ENCODE data around the gene SLC6A16. TPM values are rescaled to one million over a fixed set of nuclear protein-coding genes. Genes with fewer than 3 reads are reported as not detected.
"Not testable (repeated sequence)": the region's sequence is repeated elsewhere in the genome, so short reads cannot be mapped to it uniquely, and the experiment has no call there.

Gene SLC6A16
- total and polyA plus RNA-seq, 5 donors from 2014 or later, result 0.81 to 8.6 (median 1.6) TPM

DNA sequence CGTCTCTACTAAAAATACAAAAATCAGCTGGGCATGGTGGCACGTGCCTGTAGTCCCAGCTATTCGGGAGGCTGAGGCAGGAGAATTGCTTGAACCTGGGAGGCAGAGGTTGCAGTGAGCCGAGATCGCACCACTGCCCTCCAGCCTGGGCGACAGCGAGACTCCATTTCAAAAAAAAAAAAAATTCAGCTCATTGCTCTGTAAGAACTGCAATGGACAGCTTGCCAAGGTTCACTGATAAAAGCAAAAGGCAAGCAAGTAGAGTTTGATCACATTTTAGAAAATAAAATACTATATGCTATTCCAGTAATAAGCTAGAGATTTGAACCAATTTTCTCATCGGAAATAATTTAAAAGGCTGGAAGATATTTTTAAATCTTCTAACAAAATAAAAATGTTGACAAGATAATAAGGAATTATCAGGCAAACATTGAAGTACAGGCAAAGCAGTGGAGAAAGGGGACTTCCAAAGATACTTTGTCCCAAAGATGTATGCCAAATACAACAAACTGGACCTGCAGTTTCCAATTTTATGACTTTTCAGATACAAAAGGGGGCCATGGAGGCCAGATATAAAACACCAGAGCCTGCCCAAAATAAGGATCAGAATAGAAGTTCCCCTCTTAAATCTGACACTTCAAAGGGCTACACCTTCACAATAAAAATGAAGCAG, 29.6 kb downstream of the SLC6A16 start:
- H3K4me1 Mint-ChIP-seq, result no peaks in the 10 kb centered on the region
- ATAC-seq (ENCODE audit: low read depth in 2 of 2), result no peak
- H3K36me3 Mint-ChIP-seq, result no peaks in the 10 kb centered on the region
- peak overlapping the region in 1 of 3 donors; percentile 3 for H3K27ac Mint-ChIP-seq
- no peak for DNase-seq
- H3K27ac ChIP-seq (ENCODE audit: insufficient read depth, low read length, poor library complexity, severe bottlenecking), result no peak overlapping the region
- H3K9me3 ChIP-seq (ENCODE audit: control insufficient read depth in 2 of 2, low read length in 2 of 2), result no peaks in the 10 kb centered on the region
- H3K4me3 Mint-ChIP-seq, result no peak overlapping the region
- H3K27me3 Mint-ChIP-seq, result peaks cover 3% of the 10 kb centered on the region
- no peaks in the 10 kb centered on the region for H3K4me1 ChIP-seq (ENCODE audit: control insufficient read depth, insufficient read depth, low read length, poor library complexity, severe bottlenecking)
- no peak overlapping the region for H3K4me3 ChIP-seq (ENCODE audit: low read depth, low read length)
- H3K36me3 ChIP-seq (ENCODE audit: control insufficient read depth, insufficient read depth, low read length), result no peaks in the 10 kb centered on the region
- H3K9me3 Mint-ChIP-seq, result peaks cover 0 to 2% (median 0%) of the 10 kb centered on the region in 7 donors
- no peaks in the 10 kb centered on the region for H3K27me3 ChIP-seq (ENCODE audit: control insufficient read depth, insufficient read depth, low read length)

DNA sequence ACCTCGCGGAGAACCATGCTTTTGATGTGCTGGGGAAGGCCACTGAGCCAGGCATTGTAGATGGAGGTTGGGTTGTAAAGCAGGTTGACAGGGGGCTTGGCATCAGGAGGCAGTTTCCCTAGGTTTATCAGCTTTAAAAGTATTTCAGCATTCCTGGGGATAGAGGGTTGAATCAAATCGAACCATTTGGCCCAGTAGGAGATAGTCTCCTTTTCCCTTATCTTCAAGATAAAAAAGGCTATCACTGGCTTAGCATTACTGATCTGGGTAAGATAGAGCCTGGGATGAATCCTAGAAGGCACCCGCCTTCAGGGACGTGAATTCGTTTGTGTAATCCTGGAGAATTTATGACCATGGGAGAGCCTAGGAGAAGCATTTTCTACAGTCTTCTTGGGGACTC, 30.6 kb downstream of the SLC6A16 start:
- Mint-ChIP-seq H3K9me3 (peaks cover 0 to 2% (median 0%) of the 10 kb centered on the region in 7 donors), H3K27ac (no peak overlapping the region), H3K4me1 (no peaks in the 10 kb centered on the region), H3K27me3 (no peaks in the 10 kb centered on the region), H3K36me3 (no peaks in the 10 kb centered on the region), H3K4me3 (no peak overlapping the region)
- no peaks in the 10 kb centered on the region for H3K9me3 ChIP-seq (ENCODE audit: control insufficient read depth in 2 of 2, low read length in 2 of 2)
- no peak overlapping the region for H3K27ac ChIP-seq (ENCODE audit: insufficient read depth, low read length, poor library complexity, severe bottlenecking)
- H3K4me1 ChIP-seq (ENCODE audit: control insufficient read depth, insufficient read depth, low read length, poor library complexity, severe bottlenecking), result no peaks in the 10 kb centered on the region
- ATAC-seq (ENCODE audit: low read depth in 2 of 2) (no peak), DNase-seq (no peak)
- no peaks in the 10 kb centered on the region for H3K36me3 ChIP-seq (ENCODE audit: control insufficient read depth, insufficient read depth, low read length)
- no peak overlapping the region for H3K4me3 ChIP-seq (ENCODE audit: low read depth, low read length)
- H3K27me3 ChIP-seq (ENCODE audit: control insufficient read depth, insufficient read depth, low read length), result no peaks in the 10 kb centered on the region

DNA sequence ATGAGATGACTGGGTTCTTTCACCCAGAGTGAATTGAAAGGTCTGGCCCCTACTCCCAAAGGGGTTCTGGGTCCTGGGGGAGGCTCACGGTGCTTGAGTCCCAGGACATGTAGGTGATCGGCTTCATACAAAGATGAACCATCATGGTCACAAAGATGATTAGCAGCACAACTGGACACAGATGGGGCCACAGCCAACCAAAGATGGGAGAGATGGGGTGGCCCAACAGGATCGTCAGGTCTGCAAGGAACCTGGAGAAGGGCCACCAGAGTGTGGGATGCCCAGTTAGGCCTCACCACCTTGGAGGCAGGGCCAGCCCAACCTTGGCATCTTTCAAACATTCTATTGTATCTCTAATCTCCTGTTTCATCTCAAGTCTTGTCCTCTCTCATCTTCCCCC, 34.5 kb downstream of the SLC6A16 start:
- no peaks in the 10 kb centered on the region for H3K4me1 ChIP-seq (ENCODE audit: control insufficient read depth, insufficient read depth, low read length, poor library complexity, severe bottlenecking)
- H3K4me3 ChIP-seq (ENCODE audit: low read depth, low read length), result no peak overlapping the region
- Mint-ChIP-seq H3K4me3 (no peak overlapping the region), H3K27ac (no peak overlapping the region), H3K9me3 (peaks cover 0 to 2% (median 0%) of the 10 kb centered on the region in 7 donors), H3K4me1 (no peaks in the 10 kb centered on the region), H3K36me3 (no peaks in the 10 kb centered on the region), H3K27me3 (no peaks in the 10 kb centered on the region)
- no peaks in the 10 kb centered on the region for H3K9me3 ChIP-seq (ENCODE audit: control insufficient read depth in 2 of 2, low read length in 2 of 2)
- H3K36me3 ChIP-seq (ENCODE audit: control insufficient read depth, insufficient read depth, low read length), result no peaks in the 10 kb centered on the region
- H3K27ac ChIP-seq (ENCODE audit: insufficient read depth, low read length, poor library complexity, severe bottlenecking), result no peak overlapping the region
- no peaks in the 10 kb centered on the region for H3K27me3 ChIP-seq (ENCODE audit: control insufficient read depth, insufficient read depth, low read length)
- ATAC-seq (ENCODE audit: low read depth in 2 of 2), result no peak
- no peak for DNase-seq

DNA sequence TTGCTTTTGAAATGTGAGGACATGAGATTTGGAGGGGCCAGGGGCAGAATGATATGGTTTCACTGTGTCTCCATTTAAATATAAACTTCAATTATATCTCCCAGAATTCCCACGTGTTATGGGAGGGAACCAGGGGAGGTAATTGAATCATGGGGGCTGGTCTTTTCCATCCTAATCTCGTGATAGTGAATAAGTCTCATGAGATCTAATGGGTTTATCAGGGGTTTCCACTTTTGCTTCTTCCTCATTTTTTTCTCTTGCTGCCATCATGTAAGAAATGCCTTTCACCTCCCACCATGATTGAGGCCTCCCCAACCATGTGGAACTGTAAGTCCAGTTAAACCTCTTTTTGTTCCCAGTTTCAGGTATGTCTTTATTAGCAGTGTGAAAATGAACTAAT, 35.7 kb downstream of the SLC6A16 start:
- not testable (repeated sequence) for H3K27ac ChIP-seq (ENCODE audit: insufficient read depth, low read length, poor library complexity, severe bottlenecking); H3K4me1 ChIP-seq (ENCODE audit: control insufficient read depth, insufficient read depth, low read length, poor library complexity, severe bottlenecking); H3K36me3 ChIP-seq (ENCODE audit: control insufficient read depth, insufficient read depth, low read length); H3K4me3 ChIP-seq (ENCODE audit: low read depth, low read length); H3K27me3 Mint-ChIP-seq; H3K27ac Mint-ChIP-seq; H3K27me3 ChIP-seq (ENCODE audit: control insufficient read depth, insufficient read depth, low read length); H3K36me3 Mint-ChIP-seq; H3K9me3 ChIP-seq (ENCODE audit: control insufficient read depth in 2 of 2, low read length in 2 of 2); DNase-seq; ATAC-seq (ENCODE audit: low read depth in 2 of 2); H3K4me1 Mint-ChIP-seq; H3K4me3 Mint-ChIP-seq; H3K9me3 Mint-ChIP-seq

DNA sequence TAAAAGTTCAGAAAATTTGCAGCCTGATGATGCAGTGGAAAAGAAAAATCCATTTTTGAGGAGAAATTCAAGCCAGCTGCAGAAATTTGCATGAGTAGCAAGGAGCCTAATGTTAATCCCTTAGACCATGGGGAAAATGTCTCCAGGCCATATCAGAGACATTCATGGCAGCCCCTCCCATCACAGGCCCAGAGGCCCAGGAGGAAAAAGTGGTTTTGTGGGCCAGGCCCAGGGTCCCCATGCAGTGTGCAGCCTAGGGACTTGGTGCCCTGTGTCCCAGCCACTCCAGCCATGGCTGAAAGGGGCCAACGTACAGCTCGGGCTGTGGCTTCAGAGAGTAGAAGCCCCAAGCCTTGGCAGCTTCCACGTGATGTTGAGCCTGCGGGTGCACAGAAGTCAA, 36.8 kb downstream of the SLC6A16 start:
- H3K27me3 ChIP-seq (ENCODE audit: control insufficient read depth, insufficient read depth, low read length); H3K27ac ChIP-seq (ENCODE audit: insufficient read depth, low read length, poor library complexity, severe bottlenecking); H3K4me1 ChIP-seq (ENCODE audit: control insufficient read depth, insufficient read depth, low read length, poor library complexity, severe bottlenecking); ATAC-seq (ENCODE audit: low read depth in 2 of 2); DNase-seq; H3K27ac Mint-ChIP-seq; H3K4me3 ChIP-seq (ENCODE audit: low read depth, low read length); H3K4me1 Mint-ChIP-seq; H3K27me3 Mint-ChIP-seq; H3K4me3 Mint-ChIP-seq; H3K9me3 ChIP-seq (ENCODE audit: control insufficient read depth in 2 of 2, low read length in 2 of 2); H3K36me3 Mint-ChIP-seq; H3K9me3 Mint-ChIP-seq; H3K36me3 ChIP-seq (ENCODE audit: control insufficient read depth, insufficient read depth, low read length): not testable (repeated sequence)

DNA sequence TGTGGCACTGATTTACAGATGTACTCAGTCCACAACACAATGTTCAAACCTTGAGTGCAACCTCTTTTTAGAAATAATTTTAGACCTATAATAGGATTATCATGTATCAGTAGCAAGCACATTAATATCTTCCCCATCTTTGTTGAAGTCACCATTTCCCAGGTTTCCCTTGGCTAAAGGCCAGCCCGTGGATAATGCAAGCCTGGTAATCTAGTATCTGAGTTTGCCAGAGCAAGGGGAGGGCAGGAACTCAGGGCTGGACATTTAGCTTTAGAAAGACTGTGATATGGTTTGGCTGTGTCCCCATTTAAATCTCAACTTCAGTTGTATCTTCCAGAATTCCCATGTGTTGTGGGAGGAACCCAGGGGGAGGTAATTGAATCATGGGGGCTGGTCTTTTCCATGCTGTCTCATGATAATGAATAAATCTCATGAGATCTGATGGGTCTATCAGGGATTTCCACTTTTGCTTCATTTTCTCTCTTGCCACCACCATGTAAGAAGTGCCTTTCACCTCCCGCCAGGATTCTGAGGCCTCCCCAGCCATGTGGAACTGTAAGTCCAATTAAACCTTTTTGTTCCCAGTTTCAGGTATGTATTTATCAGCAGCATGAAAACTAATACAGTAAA, 37.7 kb downstream of the SLC6A16 start:
- Mint-ChIP-seq H3K4me3 (no peak overlapping the region), H3K27me3 (no peaks in the 10 kb centered on the region), H3K36me3 (no peaks in the 10 kb centered on the region), H3K27ac (no peak overlapping the region), H3K9me3 (peaks cover 0 to 3% (median 0%) of the 10 kb centered on the region in 7 donors), H3K4me1 (no peaks in the 10 kb centered on the region)
- DNase-seq (no peak), ATAC-seq (ENCODE audit: low read depth in 2 of 2) (no peak)
- Histone ChIP-seq H3K36me3 (ENCODE audit: control insufficient read depth, insufficient read depth, low read length) (no peaks in the 10 kb centered on the region), H3K9me3 (ENCODE audit: control insufficient read depth in 2 of 2, low read length in 2 of 2) (no peaks in the 10 kb centered on the region), H3K27me3 (ENCODE audit: control insufficient read depth, insufficient read depth, low read length) (no peaks in the 10 kb centered on the region), H3K27ac (ENCODE audit: insufficient read depth, low read length, poor library complexity, severe bottlenecking) (no peak overlapping the region), H3K4me1 (ENCODE audit: control insufficient read depth, insufficient read depth, low read length, poor library complexity, severe bottlenecking) (no peaks in the 10 kb centered on the region), H3K4me3 (ENCODE audit: low read depth, low read length) (no peak overlapping the region)

DNA sequence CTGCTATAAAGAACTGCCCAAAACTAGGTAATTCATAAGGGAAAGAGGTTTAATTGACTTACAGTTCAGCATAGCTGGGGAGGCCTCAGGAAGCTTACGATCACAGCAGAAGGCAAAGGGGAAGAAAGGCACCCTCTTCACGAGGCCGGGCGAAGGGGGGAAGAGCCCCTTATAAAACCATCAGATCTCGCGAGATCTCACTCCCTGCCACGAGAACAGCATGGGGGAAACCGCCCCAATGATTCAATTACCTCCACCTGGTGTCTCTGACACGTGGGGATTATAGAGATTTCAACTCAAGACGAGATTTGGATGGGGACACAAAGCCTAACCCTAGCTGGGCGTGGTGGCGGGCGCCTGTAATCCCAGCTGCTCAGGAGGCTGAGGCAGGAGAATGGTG, 42.8 kb downstream of the SLC6A16 start:
- no peaks in the 10 kb centered on the region for H3K4me1 Mint-ChIP-seq
- DNase-seq (no peak), ATAC-seq (ENCODE audit: low read depth in 2 of 2) (no peak)
- no peak overlapping the region for H3K4me3 Mint-ChIP-seq
- peaks cover 8% of the 10 kb centered on the region for H3K27me3 Mint-ChIP-seq
- Histone ChIP-seq H3K9me3 (ENCODE audit: control insufficient read depth in 2 of 2, low read length in 2 of 2) (no peaks in the 10 kb centered on the region), H3K4me3 (ENCODE audit: low read depth, low read length) (no peak overlapping the region), H3K4me1 (ENCODE audit: control insufficient read depth, insufficient read depth, low read length, poor library complexity, severe bottlenecking) (no peaks in the 10 kb centered on the region), H3K27ac (ENCODE audit: insufficient read depth, low read length, poor library complexity, severe bottlenecking) (no peak overlapping the region), H3K27me3 (ENCODE audit: control insufficient read depth, insufficient read depth, low read length) (no peaks in the 10 kb centered on the region), H3K36me3 (ENCODE audit: control insufficient read depth, insufficient read depth, low read length) (no peaks in the 10 kb centered on the region)
- H3K36me3 Mint-ChIP-seq, result no peaks in the 10 kb centered on the region
- peaks cover 0 to 3% (median 0%) of the 10 kb centered on the region in 7 donors for H3K9me3 Mint-ChIP-seq
- H3K27ac Mint-ChIP-seq, result peak overlapping the region in 1 of 3 donors; percentile 2

DNA sequence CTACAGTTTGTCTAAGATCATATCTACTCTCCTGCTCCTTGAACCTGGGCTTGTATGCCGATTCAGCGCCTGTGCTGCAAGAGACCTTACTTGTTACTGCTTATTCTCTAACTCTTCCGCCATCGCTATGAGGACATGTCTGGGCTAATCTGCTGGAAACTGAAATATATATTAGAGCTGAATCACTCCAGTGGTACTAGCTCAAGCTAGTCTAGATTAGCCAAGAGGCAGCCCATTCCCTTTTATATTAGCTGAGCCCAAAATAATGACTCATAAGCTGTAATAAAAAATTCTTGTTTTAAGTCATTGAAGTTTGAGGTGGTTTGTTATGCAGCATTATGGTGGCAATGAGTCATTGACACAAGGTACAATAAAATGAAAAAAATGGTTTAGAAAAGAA, 52.8 kb downstream of the SLC6A16 start:
- ATAC-seq (ENCODE audit: low read depth in 2 of 2) (no peak), DNase-seq (peak in 1 of 3 donors; percentile 7)
- H3K36me3 ChIP-seq (ENCODE audit: control insufficient read depth, insufficient read depth, low read length), result no peaks in the 10 kb centered on the region
- peaks cover 2% of the 10 kb centered on the region for H3K27me3 ChIP-seq (ENCODE audit: control insufficient read depth, insufficient read depth, low read length)
- no peaks in the 10 kb centered on the region for H3K36me3 Mint-ChIP-seq
- H3K9me3 Mint-ChIP-seq, result peaks cover 0 to 4% (median 0%) of the 10 kb centered on the region in 7 donors
- no peak overlapping the region for H3K4me3 ChIP-seq (ENCODE audit: low read depth, low read length)
- no peak overlapping the region for H3K27ac Mint-ChIP-seq
- H3K9me3 ChIP-seq (ENCODE audit: control insufficient read depth in 2 of 2, low read length in 2 of 2), result peaks cover 0 to 5% of the 10 kb centered on the region in 2 experiments
- H3K4me1 Mint-ChIP-seq, result no peaks in the 10 kb centered on the region
- H3K4me3 Mint-ChIP-seq, result no peak overlapping the region
- H3K4me1 ChIP-seq (ENCODE audit: control insufficient read depth, insufficient read depth, low read length, poor library complexity, severe bottlenecking), result no peaks in the 10 kb centered on the region
- no peak overlapping the region for H3K27ac ChIP-seq (ENCODE audit: insufficient read depth, low read length, poor library complexity, severe bottlenecking)
- H3K27me3 Mint-ChIP-seq, result peaks cover 43% of the 10 kb centered on the region
